HG03442 (cell line): ENCODE results near the gene OR1J4.
"Not testable (repeated sequence)": the region's sequence is repeated elsewhere in the genome, so short reads cannot be mapped to it uniquely, and the experiment has no call there.

Experiments
- ATAC-seq: cut with Tn5 transposase; IDR thresholded peaks from one replicate; pipeline ENCODE4 v1.9.1; 2021; ENCODE audit warnings: mild to moderate bottlenecking, moderate library complexity; ENCODE audit not compliant: unreplicated experiment

The OR1J4 gene

GRCh38 chr9:122518841-122519240, at the start of gene OR1J4:
TSS of gene OR1J4 (plus strand) at chr9:122519141. CDS start at chr9:122519141, 0 bp downstream.
- ATAC-seq, result no peak

GRCh38 chr9:122474561-122474960, 44.4 kb upstream of the OR1J4 start:
- ATAC-seq, result no peak

GRCh38 chr9:122475717-122476116, 43.2 kb upstream of the OR1J4 start:
- no peak for ATAC-seq

GRCh38 chr9:122477346-122477745, 41.6 kb upstream of the OR1J4 start:
- no peak for ATAC-seq

- ATAC-seq, result no peak
These were observed 41.1 kb upstream of the OR1J4 start, which contains the start of gene OR1J1 for GRCh38 chr9:122477826-122478225. TSS of gene OR1J1 (minus strand) at chr9:122477926. CDS start at chr9:122477926, 0 bp downstream.

GRCh38 chr9:122479062-122479461, 39.9 kb upstream of the OR1J4 start:
- no peak for ATAC-seq

- ATAC-seq, result no peak
These were observed 20.1 kb upstream of the OR1J4 start for GRCh38 chr9:122498883-122499288.

- no peak for ATAC-seq
These were observed 12.0 kb upstream of the OR1J4 start for GRCh38 chr9:122506964-122507363.

- ATAC-seq, result no peak
These were observed 8.4 kb upstream of the OR1J4 start, which contains the start of gene OR1J2 for GRCh38 chr9:122510502-122510901. TSS of gene OR1J2 (plus strand) at chr9:122510802. CDS start at chr9:122510802, 0 bp downstream.

GRCh38 chr9:122518226-122518625, 715 bp upstream of the OR1J4 start:
- no peak for ATAC-seq

GRCh38 chr9:122519376-122519775, 435 bp downstream of the OR1J4 start:
- ATAC-seq, result no peak

- ATAC-seq, result no peak
These were observed 7.7 kb downstream of the OR1J4 start for GRCh38 chr9:122526602-122527001.

- ATAC-seq, result no peak
These were observed 8.3 kb downstream of the OR1J4 start, which contains the start of gene OR1N1 for GRCh38 chr9:122527193-122527592. TSS of gene OR1N1 (minus strand) at chr9:122527293. CDS start at chr9:122527293, 0 bp downstream.

GRCh38 chr9:122531157-122531556, 12.2 kb downstream of the OR1J4 start:
- ATAC-seq, result not testable (repeated sequence)

GRCh38 chr9:122536134-122536533, 17.2 kb downstream of the OR1J4 start:
- no peak for ATAC-seq

- not testable (repeated sequence) for ATAC-seq
These were observed 18.1 kb downstream of the OR1J4 start for GRCh38 chr9:122537066-122537465.

GRCh38 chr9:122538757-122539156, 19.8 kb downstream of the OR1J4 start:
- no peak for ATAC-seq

GRCh38 chr9:122546196-122546595, 27.3 kb downstream of the OR1J4 start:
- no peak for ATAC-seq

- no peak for ATAC-seq
These were observed 32.4 kb downstream of the OR1J4 start for GRCh38 chr9:122551371-122551770.

- no peak for ATAC-seq
These were observed 33.9 kb downstream of the OR1J4 start, which contains the start of gene OR1N2 for GRCh38 chr9:122552812-122553211. TSS of gene OR1N2 (plus strand) at chr9:122553112. CDS start at chr9:122553212, 100 bp downstream.

- no peak for ATAC-seq
These were observed 42.5 kb downstream of the OR1J4 start for GRCh38 chr9:122561446-122561845.

GRCh38 chr9:122562134-122562760, 43.3 kb downstream of the OR1J4 start:
- no peak for ATAC-seq

- ATAC-seq, result no peak
These were observed 49.0 kb downstream of the OR1J4 start for GRCh38 chr9:122567901-122568300.
